Lower leg skin (tissue), 4 donors: ENCODE measurements around the gene DNAI2. TPM values are rescaled to one million over a fixed set of nuclear protein-coding genes. Genes with fewer than 3 reads are reported as not detected.

ENCODE experiments used
- DNase-seq, 2 donors: peaks; one replicate each; pipeline ENCODE4 v3.0.0-alpha.2; 2019; ENCODE audit warnings: low spot score in 2 of 2
- H3K4me3 ChIP-seq: fragments of 200-600 bp; sonication (generic); 2 replicates; pipeline ENCODE4 v1.5.1; 2017; ENCODE audit warnings: mild to moderate bottlenecking, low read depth; ENCODE audit not compliant: poor library complexity, severe bottlenecking
- CTCF ChIP-seq, 3 donors: fragments of 450-650 bp; IDR thresholded peaks; one replicate each; pipeline ENCODE4 v1.5.1; 2016; ENCODE audit warnings: antibody characterized with exemption in 3 of 3, mild to moderate bottlenecking in 3 of 3, moderate library complexity in 2 of 3
- POLR2A ChIP-seq, 2 donors: fragments of 450-650 bp; IDR thresholded peaks; one replicate each; pipeline ENCODE4 v1.6.1; 2016 to 2017; ENCODE audit warnings: antibody characterized with exemption in 2 of 2, mild to moderate bottlenecking in 1 of 2, moderate library complexity in 1 of 2
- WGBS, 2 donors: methylation state at CpG; one replicate each; pipeline ENCODE4 v1.1.5; 2018; 5-methylcytosine and 5-hydroxymethylcytosine counted together
- intact Hi-C: fragments of 100-400 bp; cut with DNase I; formaldehyde crosslinking; loops from one replicate; pipeline ENCODE4 v1.15.0; 2023; ENCODE audit warnings: low total_unique reads
- total RNA-seq, 4 donors: library from RNA; depleted of rRNA; stranded (reverse); fragments of >200 nt; gene quantifications; one replicate each; pipeline ENCODE4 v1.1.0, GENCODE V29; 2016

DNAI2 gene
- total RNA-seq, 4 donors from 2014 or later, result 0.57 TPM; not detected in 3

GRCh38 chr17:74354123-74354522, 80.1 kb downstream of the DNAI2 start:
- intact Hi-C loops, result no loop called here
- no peak overlapping the region for H3K4me3 ChIP-seq
- TF ChIP-seq POLR2A (IDR thresholded peaks at IDR 0.05), result no peak
- no peak for TF ChIP-seq CTCF (IDR thresholded peaks at IDR 0.05)
- no peak for DNase-seq
- WGBS, 2 donors, result 28 to 55% methylated on average over 14 to 22 of the region's 29 CpGs

DNA sequence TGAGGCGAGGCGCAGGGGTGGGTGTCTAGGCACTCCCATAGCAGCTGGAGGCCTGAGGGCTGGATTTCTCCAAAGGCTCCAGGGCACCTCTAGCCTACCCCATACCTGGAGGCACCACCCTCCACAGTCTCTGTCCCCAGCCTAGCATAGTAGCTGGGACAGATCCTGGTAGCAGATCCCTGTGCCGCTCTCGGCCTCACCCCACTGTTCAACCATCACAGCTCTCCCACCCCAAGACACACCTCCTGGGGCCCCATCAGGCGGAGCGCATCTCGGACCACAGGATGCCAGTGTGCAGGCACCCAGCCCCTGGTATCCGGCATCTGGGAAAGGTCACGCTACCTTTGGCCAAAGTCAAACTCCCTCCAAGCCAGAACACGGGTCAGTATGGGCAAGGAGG, 80.5 kb downstream of the DNAI2 start:
- 83 to 86% methylated on average over 10 of the region's 10 CpGs for WGBS, 2 donors
- no peak overlapping the region for H3K4me3 ChIP-seq
- intact Hi-C loops, result no loop called here
- no peak for TF ChIP-seq POLR2A (IDR thresholded peaks at IDR 0.05)
- TF ChIP-seq CTCF (IDR thresholded peaks at IDR 0.05), result no peak
- DNase-seq, result no peak

DNA sequence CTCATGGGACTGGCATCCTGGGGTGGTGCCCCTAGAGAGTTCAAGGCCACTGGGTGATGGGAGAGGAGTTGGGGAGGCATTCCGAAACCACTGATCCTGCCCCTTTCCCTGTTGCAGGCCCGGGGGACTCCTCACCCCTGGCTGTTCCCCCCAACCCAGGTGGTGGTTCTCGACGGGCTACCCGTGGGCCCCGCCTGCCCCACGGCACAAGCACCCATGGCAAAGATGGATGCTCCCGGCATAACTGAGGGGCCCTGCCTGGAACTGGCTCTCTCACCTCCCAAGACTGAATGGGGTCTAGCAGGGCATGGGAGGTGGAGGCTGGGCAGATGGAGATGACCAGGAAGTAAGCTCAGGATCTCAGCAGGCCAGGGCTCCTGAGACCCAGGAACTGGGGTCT, 81.0 kb downstream of the DNAI2 start:
- intact Hi-C loops, result loop anchor here (5.0 kb wide), 1 partner anchor 48 kb away; no protein-coding TSS in a partner anchor

DNA sequence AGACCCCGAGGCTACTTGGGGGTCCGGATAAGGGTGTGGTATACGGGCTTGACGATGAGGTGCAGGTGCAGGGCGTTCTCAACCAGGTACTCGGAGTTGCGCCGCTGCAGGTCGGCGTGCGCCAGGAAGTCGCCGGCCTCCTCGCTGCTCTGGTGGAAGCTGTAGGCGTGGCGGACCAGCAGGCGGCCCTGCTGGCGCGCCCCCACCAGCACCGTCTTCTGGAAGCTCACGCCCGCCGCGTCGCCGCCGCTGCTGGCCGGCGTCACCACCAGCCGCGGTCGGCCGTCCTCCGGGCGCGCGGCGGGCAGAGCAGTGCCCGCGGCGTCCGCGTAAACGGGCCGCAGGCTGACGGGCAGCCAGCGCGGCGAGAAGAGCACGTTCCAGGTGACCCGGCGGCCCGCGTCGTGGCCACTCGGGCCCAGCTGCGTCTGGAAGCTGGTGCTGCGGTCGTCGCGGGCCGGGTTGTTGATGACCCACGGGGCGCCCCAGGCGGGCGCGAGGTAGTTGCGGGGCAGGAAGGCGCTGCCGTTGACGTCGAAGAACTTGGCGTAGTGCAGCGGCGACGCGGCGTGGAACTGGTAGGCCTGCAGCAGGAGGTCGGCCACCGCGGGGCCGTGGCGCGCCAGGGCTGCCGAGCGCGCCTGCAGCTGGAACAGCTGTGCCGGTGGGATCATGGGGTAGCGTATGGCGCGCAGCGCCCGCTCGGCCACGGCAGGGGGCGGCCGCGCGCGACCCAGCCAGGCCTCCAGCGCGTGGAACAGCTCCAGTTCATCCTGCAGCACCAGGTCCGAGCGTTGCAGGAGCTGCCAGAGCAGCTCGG, 82.8 kb downstream of the DNAI2 start:
- intact Hi-C loops, result loop anchor here (5.0 kb wide), 1 partner anchor 50 kb away; no protein-coding TSS in a partner anchor
- WGBS, 2 donors, result 2 to 4% methylated on average over 27 to 57 of the region's 105 CpGs

More for the DNA sequence above, 81.0 kb downstream of the DNAI2 start:
- DNase-seq, result no peak
- no peak for TF ChIP-seq POLR2A (IDR thresholded peaks at IDR 0.05)
- no peak for TF ChIP-seq CTCF (IDR thresholded peaks at IDR 0.05)
- no peak overlapping the region for H3K4me3 ChIP-seq
- WGBS, 2 donors, result 81 to 84% methylated on average over 7 to 8 of the region's 8 CpGs

GRCh38 chr17:74357466-74357809, 83.4 kb downstream of the DNAI2 start:
- TF ChIP-seq CTCF (IDR thresholded peaks at IDR 0.05), result no peak
- TF ChIP-seq POLR2A (IDR thresholded peaks at IDR 0.05), result no peak
- DNase-seq, result no peak
- H3K4me3 ChIP-seq, result no peak overlapping the region
- intact Hi-C loops, result loop anchor here (5.0 kb wide), 1 partner anchor 50 kb away; no protein-coding TSS in a partner anchor
- 19 to 70% methylated on average over 5 to 20 of the region's 32 CpGs for WGBS, 2 donors

More for the DNA sequence above, 82.8 kb downstream of the DNAI2 start:
- no peak for DNase-seq
- no peak overlapping the region for H3K4me3 ChIP-seq
- TF ChIP-seq CTCF (IDR thresholded peaks at IDR 0.05) (no peak), POLR2A (IDR thresholded peaks at IDR 0.05) (no peak)
